Measurements from ENCODE around the gene OSBPL9.

DNA sequence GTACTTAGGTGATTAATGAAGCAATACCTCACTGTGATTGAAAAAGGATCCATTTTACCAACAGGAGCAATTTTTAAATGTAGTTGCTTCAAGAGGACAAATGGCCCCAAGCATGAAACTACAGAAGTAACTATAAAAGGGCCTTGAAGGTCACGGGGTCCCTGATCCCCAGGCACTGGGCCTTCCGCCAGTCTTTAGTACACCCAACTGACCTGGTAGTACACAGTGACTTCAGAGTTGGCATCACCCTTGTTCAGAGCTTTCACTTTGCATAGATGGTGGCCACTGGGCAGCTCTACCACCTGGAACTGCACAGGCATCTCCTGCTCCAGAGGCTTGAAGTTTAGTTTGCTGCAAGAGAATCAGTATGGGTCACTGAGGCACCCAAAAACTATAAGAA is 177.4 kb downstream of the OSBPL9 start:
- TF ChIP-seq, protein P1, sequence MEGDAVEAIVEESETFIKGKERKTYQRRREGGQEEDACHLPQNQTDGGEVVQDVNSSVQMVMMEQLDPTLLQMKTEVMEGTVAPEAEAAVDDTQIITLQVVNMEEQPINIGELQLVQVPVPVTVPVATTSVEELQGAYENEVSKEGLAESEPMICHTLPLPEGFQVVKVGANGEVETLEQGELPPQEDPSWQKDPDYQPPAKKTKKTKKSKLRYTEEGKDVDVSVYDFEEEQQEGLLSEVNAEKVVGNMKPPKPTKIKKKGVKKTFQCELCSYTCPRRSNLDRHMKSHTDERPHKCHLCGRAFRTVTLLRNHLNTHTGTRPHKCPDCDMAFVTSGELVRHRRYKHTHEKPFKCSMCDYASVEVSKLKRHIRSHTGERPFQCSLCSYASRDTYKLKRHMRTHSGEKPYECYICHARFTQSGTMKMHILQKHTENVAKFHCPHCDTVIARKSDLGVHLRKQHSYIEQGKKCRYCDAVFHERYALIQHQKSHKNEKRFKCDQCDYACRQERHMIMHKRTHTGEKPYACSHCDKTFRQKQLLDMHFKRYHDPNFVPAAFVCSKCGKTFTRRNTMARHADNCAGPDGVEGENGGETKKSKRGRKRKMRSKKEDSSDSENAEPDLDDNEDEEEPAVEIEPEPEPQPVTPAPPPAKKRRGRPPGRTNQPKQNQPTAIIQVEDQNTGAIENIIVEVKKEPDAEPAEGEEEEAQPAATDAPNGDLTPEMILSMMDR (IDR thresholded peaks at IDR 0.05; ENCODE audit: low read length): no peak
- TF ChIP-seq EZH2 (optimal IDR thresholded peaks at IDR 0.05; ENCODE audit: low read depth, low read length): no peak

All from MM.1S (cell line).